Esophagus (tissue), 2 donors: ENCODE measurements around the gene DEDD. TPM values are rescaled to one million over a fixed set of nuclear protein-coding genes. Genes with fewer than 3 reads are reported as not detected.
"Not testable (repeated sequence)": the region's sequence is repeated elsewhere in the genome, so short reads cannot be mapped to it uniquely, and the experiment has no call there.

Experiments
- H3K27ac ChIP-seq, 2 donors: one replicate each; pipeline ENCODE4 v1.5.1; 2013; ENCODE audit warnings: low read depth in 2 of 2, mild to moderate bottlenecking in 2 of 2, inconsistent platforms in 1 of 2, low read length in 1 of 2, moderate library complexity in 1 of 2
- H3K27me3 ChIP-seq, 2 donors: one replicate each; pipeline ENCODE4 v1.6.1; 2013; ENCODE audit warnings: low read length in 2 of 2, control low read depth in 1 of 2, mild to moderate bottlenecking in 1 of 2; ENCODE audit not compliant: insufficient read depth in 2 of 2, control insufficient read depth in 1 of 2
- H3K36me3 ChIP-seq, 2 donors: one replicate each; pipeline ENCODE4 v1.6.1; 2013; ENCODE audit warnings: low read length in 1 of 2; ENCODE audit not compliant: control insufficient read depth in 2 of 2, insufficient read depth in 2 of 2
- H3K4me1 ChIP-seq, 2 donors: one replicate each; pipeline ENCODE4 v1.6.1; 2013; ENCODE audit warnings: low read length in 1 of 2; ENCODE audit not compliant: control insufficient read depth in 2 of 2, insufficient read depth in 2 of 2
- H3K4me3 ChIP-seq, 2 donors: one replicate each; pipeline ENCODE4 v1.5.1; 2013; ENCODE audit warnings: low read length in 2 of 2, mild to moderate bottlenecking in 2 of 2, low read depth in 1 of 2, moderate library complexity in 1 of 2
- H3K9me3 ChIP-seq, 2 donors: one replicate each; pipeline ENCODE4 v1.6.1; 2013; ENCODE audit warnings: mild to moderate bottlenecking in 2 of 2, low read depth in 1 of 2, low read length in 1 of 2, moderate library complexity in 1 of 2; ENCODE audit not compliant: control insufficient read depth in 2 of 2, insufficient read depth in 1 of 2
- WGBS, 2 donors: extraction: QIAGEN DNeasy Blood & Tissue Kit; methylation state at CpG; one replicate each; pipeline ENCODE4 v1.1.7; 2013; 5-methylcytosine and 5-hydroxymethylcytosine counted together
- polyA plus RNA-seq, 2 donors: library from polyadenylated mRNA; stranded (reverse); fragments of 200-250 nt; gene quantifications; one replicate each; pipeline ENCODE4 v1.2.3, GENCODE V29; 2013
- donor health status: healthy with polysubstance abuse.
- donor health status: Bipolar disorder and iron deficiency.

Gene DEDD
- polyA plus RNA-seq, 2 donors: 15.5 to 24.4 TPM

GRCh38 chr1:161117759-161118581, 14.5 kb downstream of the DEDD start, which contains the start of the genes NIT1 and PFDN2:
NIT1 (plus strand) TSS chr1:161118105; CDS start chr1:161118177, 72 bp downstream.
PFDN2 (minus strand) TSS chr1:161118037; CDS start chr1:161118026, 11 bp downstream.
- Histone ChIP-seq H3K9me3 (no peaks in the 10 kb centered on the region), H3K4me1 (peaks cover 2 to 12% of the 10 kb centered on the region in 2 donors)
- WGBS, 2 donors: 1% methylated on average over 57 to 58 of the region's 58 CpGs

DNA sequence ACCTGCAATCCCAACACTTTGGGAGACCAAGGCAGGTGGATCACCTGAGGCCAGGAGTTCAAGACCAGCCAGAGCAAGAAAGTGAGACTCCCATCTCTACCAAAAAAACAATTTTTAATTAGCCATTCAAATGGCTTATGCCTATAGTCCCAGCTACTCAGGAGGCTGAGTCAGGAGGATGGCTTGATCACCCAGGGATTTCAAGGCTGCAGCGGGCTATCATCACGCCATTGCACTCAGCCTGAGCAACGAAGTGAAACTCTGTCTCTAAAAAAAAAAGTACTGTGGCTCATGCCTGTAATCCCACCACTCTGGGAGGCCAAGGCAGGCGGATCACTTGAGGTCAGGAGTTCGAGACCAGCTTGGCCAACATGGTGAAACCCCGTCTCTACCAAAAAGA, 16.5 kb downstream of the DEDD start:
- H3K4me1 ChIP-seq: peaks cover 2 to 12% of the 10 kb centered on the region in 2 donors
- WGBS, 2 donors: 88 to 90% methylated on average over 6 of the region's 6 CpGs

More at GRCh38 chr1:161117759-161118581, 14.5 kb downstream of the DEDD start, which contains the start of the genes NIT1 and PFDN2:
- Histone ChIP-seq H3K27ac (peak within 1 kb of the TSS; percentile 92 to 99), H3K27me3 (no peaks in the 10 kb centered on the region), H3K4me3 (peak within 1 kb of the TSS; percentile 96 to 100), H3K36me3 (peaks cover 10 to 22% of the 10 kb centered on the region in 2 donors)

GRCh38 chr1:161115132-161115711, 17.2 kb downstream of the DEDD start:
- peaks cover 2 to 10% of the 10 kb centered on the region in 2 donors for H3K4me1 ChIP-seq
- WGBS, 2 donors: 65 to 70% methylated on average over 12 of the region's 12 CpGs
- H3K27me3 ChIP-seq: no peaks in the 10 kb centered on the region
- H3K4me3 ChIP-seq: no peak overlapping the region
- H3K27ac ChIP-seq: peak overlapping the region in 1 of 2 donors; percentile 47
- no peaks in the 10 kb centered on the region for H3K9me3 ChIP-seq
- H3K36me3 ChIP-seq: peaks cover under 1 to 3% of the 10 kb centered on the region in 2 donors

More for the DNA sequence above, 16.5 kb downstream of the DEDD start:
- not testable (repeated sequence) for H3K36me3 ChIP-seq, H3K4me3 ChIP-seq, H3K27ac ChIP-seq, H3K9me3 ChIP-seq, H3K27me3 ChIP-seq

DNA sequence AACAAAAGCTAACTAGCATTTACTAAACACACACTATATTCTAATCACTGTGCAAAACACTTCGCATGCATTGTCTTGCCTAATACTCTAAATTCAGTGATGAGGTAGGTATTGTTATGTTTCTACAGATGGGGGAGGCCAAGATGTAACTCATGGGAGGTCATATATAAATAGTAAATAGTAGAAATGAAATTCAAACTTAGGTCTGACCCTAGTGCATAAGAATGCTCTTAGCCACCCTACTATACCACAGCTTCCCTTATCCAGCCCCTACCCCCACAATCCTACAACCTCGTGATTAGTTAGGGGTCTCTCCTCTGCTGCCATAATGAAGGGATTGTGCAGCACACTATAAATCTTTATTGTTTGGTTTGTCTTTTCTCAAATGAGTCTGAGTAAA, 17.9 kb downstream of the DEDD start:
- Histone ChIP-seq H3K4me3 (no peak overlapping the region), H3K27ac (no peak overlapping the region), H3K27me3 (no peaks in the 10 kb centered on the region), H3K4me1 (peaks cover 2 to 10% of the 10 kb centered on the region in 2 donors), H3K9me3 (no peaks in the 10 kb centered on the region), H3K36me3 (no peaks in the 10 kb centered on the region)
- WGBS, 2 donors: 76 to 81% methylated on average over 2 of the region's 2 CpGs

DNA sequence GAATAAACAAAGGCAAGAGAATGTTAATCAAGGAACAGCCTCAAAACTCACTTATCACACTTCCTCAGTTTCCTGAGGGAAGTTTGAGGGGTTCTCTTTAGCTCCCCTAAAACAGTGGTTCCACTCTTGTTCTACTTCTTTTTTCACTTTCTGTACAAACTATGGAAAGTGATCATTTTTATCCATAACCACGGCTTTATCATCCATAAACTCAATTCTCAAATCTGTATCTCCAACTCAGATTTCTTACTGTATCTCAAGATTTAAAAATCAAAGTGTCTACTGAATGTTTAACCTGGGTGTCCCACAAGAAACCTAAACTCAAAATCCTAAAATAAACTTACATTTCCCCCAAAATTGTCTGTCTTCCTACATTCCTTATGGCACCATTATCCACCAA, 18.6 kb downstream of the DEDD start:
- peaks cover under 1 to 4% of the 10 kb centered on the region in 2 donors for H3K4me1 ChIP-seq
- H3K9me3 ChIP-seq: no peaks in the 10 kb centered on the region
- H3K27me3 ChIP-seq: no peaks in the 10 kb centered on the region
- H3K27ac ChIP-seq: no peak overlapping the region
- H3K4me3 ChIP-seq: no peak overlapping the region
- WGBS, 2 donors: 87 to 95% methylated on average over 1 of the region's 1 CpG
- no peaks in the 10 kb centered on the region for H3K36me3 ChIP-seq

DNA sequence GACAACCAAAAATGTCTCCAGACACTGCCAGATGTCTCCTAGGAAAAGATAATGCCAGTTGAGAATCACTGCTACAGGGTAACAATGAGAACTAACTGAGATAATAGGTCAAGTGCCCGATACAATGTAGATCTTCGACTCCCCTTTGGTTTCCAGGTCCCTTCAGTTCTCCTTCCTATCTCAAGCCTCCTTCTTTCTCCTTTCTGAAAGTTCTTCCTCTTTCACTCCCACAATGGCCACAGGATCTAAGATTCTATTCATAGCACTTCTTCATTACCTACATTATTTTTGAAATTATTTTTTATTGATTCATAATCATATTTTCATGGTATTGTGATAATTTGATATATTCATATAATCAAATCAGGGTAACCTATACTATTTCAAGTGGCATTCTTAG, 20.9 kb downstream of the DEDD start:
- Histone ChIP-seq H3K4me3 (no peak overlapping the region), H3K27ac (no peak overlapping the region), H3K27me3 (no peaks in the 10 kb centered on the region), H3K4me1 (no peaks in the 10 kb centered on the region), H3K9me3 (no peaks in the 10 kb centered on the region), H3K36me3 (no peaks in the 10 kb centered on the region)
- WGBS, 2 donors: 83 to 84% methylated on average over 2 of the region's 2 CpGs

DNA sequence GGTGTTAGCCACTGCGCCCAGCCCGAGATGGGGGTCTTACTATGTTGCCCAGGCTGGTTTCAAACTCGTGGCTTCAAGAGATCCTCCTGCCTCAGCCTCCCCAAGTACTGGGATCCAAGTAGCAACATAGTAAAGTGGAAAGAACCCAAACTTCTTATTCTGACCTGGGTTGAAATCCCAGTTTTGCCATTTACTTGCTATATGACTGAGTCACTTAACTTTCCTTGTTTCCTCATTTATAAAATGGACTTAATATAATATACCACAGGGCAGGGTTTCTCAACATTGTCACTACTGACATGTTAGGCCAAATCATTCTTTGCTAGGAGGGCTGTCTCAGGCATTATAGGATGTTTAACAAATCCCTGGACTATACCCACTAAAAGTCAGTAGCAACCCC, 21.4 kb downstream of the DEDD start:
- Histone ChIP-seq H3K27ac (no peak overlapping the region), H3K9me3 (no peaks in the 10 kb centered on the region), H3K4me1 (no peaks in the 10 kb centered on the region), H3K4me3 (no peak overlapping the region), H3K27me3 (no peaks in the 10 kb centered on the region), H3K36me3 (no peaks in the 10 kb centered on the region)
- WGBS, 2 donors: 94 to 97% methylated on average over 3 of the region's 3 CpGs

DNA sequence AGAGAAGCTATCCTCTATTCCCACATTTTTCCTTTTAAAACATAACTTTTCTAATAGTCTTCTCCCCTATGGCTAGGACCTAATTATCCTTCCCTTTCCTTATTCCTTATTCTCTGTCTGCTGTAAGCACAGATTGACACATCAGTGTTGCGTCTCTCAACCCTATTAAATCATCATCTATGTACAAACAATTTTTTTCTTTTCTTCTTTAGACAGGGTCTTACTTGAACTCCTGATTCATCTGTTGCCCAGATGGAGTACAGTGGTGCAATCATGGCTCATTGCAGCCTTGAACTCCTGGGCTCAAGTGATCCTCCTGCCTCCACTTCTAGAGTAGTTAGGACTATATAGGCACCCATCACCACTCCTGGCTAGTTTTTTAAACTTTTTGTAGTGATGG, 26.0 kb downstream of the DEDD start:
- H3K4me1 ChIP-seq: no peaks in the 10 kb centered on the region
- peaks cover 0 to 5% of the 10 kb centered on the region in 2 donors for H3K36me3 ChIP-seq
- no peaks in the 10 kb centered on the region for H3K27me3 ChIP-seq
- no peak overlapping the region for H3K27ac ChIP-seq
- no peak overlapping the region for H3K4me3 ChIP-seq
- H3K9me3 ChIP-seq: no peaks in the 10 kb centered on the region
- WGBS, 2 donors: 89 to 99% methylated on average over 1 of the region's 1 CpG

DNA sequence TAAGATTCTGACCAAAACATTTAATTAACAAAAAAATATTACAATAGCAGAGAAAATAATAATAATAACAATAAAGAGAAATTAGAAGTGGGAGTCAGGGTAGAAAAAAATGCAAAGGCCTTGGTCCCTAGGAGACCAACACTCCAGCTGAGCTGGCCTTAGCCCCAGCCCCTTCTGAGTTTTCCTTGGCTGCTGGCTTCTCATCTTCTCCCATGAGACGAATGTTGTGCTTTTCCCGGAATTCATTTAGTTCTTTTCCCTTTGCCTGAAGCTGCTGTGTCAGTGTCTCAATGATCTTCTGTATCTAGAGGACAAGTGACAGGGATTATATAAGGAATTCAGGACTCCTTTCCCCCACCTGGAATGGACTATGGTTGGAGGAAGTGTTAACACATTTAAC, 31.9 kb downstream of the DEDD start:
- Histone ChIP-seq H3K4me3 (no peak overlapping the region), H3K27ac (no peak overlapping the region), H3K27me3 (no peaks in the 10 kb centered on the region), H3K36me3 (peaks cover 0 to 8% of the 10 kb centered on the region in 2 donors), H3K9me3 (peaks cover 0 to 2% of the 10 kb centered on the region in 2 donors), H3K4me1 (peaks cover 0 to 11% of the 10 kb centered on the region in 2 donors)
- WGBS, 2 donors: 67 to 72% methylated on average over 2 of the region's 2 CpGs
